ENCODE results near the gene AWAT1. TPM values are rescaled to one million over a fixed set of nuclear protein-coding genes. Genes with fewer than 3 reads are reported as not detected.

AWAT1 gene
- total and polyA plus RNA-seq, 4 donors: not detected

GRCh38 chrX:70252491-70252890 is 18.0 kb downstream of the AWAT1 start:
- DNase-seq: no peak
- H3K4me3 ChIP-seq: no peak overlapping the region
- H3K9me3 ChIP-seq (ENCODE audit: control insufficient read depth in 4 of 4, insufficient read depth in 3 of 4, low read length in 3 of 4): no peaks in the 10 kb centered on the region
- no peak for TF ChIP-seq CTCF (IDR thresholded peaks at IDR 0.05; ENCODE audit: control extremely low read depth, extremely low read depth)
- no peak for ATAC-seq (ENCODE audit: insufficient read depth, low FRiP score)
- no peaks in the 10 kb centered on the region for H3K4me1 ChIP-seq (ENCODE audit: control insufficient read depth in 5 of 5, insufficient read depth in 5 of 5, low read length in 5 of 5)
- no peaks in the 10 kb centered on the region for H3K36me3 ChIP-seq (ENCODE audit: control insufficient read depth in 4 of 4, insufficient read depth in 4 of 4, low read length in 4 of 4)
- no peak overlapping the region for H3K27ac ChIP-seq (ENCODE audit: low read depth in 1 of 2, low read length in 1 of 2)
- H3K9ac ChIP-seq (ENCODE audit: insufficient read depth in 1 of 2, low read length in 2 of 2): no peak overlapping the region
- no peaks in the 10 kb centered on the region for H3K27me3 ChIP-seq (ENCODE audit: control insufficient read depth in 3 of 3, insufficient read depth in 3 of 3, low read length in 2 of 3)
- 52 to 68% methylated on average over 2 of the region's 2 CpGs for WGBS, 2 donors

GRCh38 chrX:70253377-70254062 is 19.1 kb downstream of the AWAT1 start:
- Histone ChIP-seq H3K36me3 (ENCODE audit: control insufficient read depth in 4 of 4, insufficient read depth in 4 of 4, low read length in 4 of 4) (no peaks in the 10 kb centered on the region), H3K4me1 (ENCODE audit: control insufficient read depth in 5 of 5, insufficient read depth in 5 of 5, low read length in 5 of 5) (no peaks in the 10 kb centered on the region), H3K4me3 (no peak overlapping the region), H3K9me3 (ENCODE audit: control insufficient read depth in 4 of 4, insufficient read depth in 3 of 4, low read length in 3 of 4) (no peaks in the 10 kb centered on the region), H3K27ac (ENCODE audit: low read depth in 1 of 2, low read length in 1 of 2) (no peak overlapping the region), H3K27me3 (ENCODE audit: control insufficient read depth in 3 of 3, insufficient read depth in 3 of 3, low read length in 2 of 3) (no peaks in the 10 kb centered on the region), H3K9ac (ENCODE audit: insufficient read depth in 1 of 2, low read length in 2 of 2) (no peak overlapping the region)
- 69 to 87% methylated on average over 3 of the region's 3 CpGs for WGBS, 2 donors
- ATAC-seq (ENCODE audit: insufficient read depth, low FRiP score) (no peak), DNase-seq (no peak)
- no peak for TF ChIP-seq CTCF (IDR thresholded peaks at IDR 0.05; ENCODE audit: control extremely low read depth, extremely low read depth)

- TF ChIP-seq CTCF (IDR thresholded peaks at IDR 0.05; ENCODE audit: control extremely low read depth, extremely low read depth): no peak
- Histone ChIP-seq H3K4me3 (no peak overlapping the region), H3K36me3 (ENCODE audit: control insufficient read depth in 4 of 4, insufficient read depth in 4 of 4, low read length in 4 of 4) (peaks cover 0 to 2% (median 0%) of the 10 kb centered on the region in 4 donors), H3K9ac (ENCODE audit: insufficient read depth in 1 of 2, low read length in 2 of 2) (no peak overlapping the region), H3K9me3 (ENCODE audit: control insufficient read depth in 4 of 4, insufficient read depth in 3 of 4, low read length in 3 of 4) (no peaks in the 10 kb centered on the region), H3K4me1 (ENCODE audit: control insufficient read depth in 5 of 5, insufficient read depth in 5 of 5, low read length in 5 of 5) (no peaks in the 10 kb centered on the region), H3K27me3 (ENCODE audit: control insufficient read depth in 3 of 3, insufficient read depth in 3 of 3, low read length in 2 of 3) (no peaks in the 10 kb centered on the region), H3K27ac (ENCODE audit: low read depth in 1 of 2, low read length in 1 of 2) (no peak overlapping the region)
- ATAC-seq (ENCODE audit: insufficient read depth, low FRiP score) (no peak), DNase-seq (no peak)
- 64 to 93% methylated on average over 1 of the region's 1 CpG for WGBS, 2 donors
Observed at GRCh38 chrX:70254063-70254400, 19.6 kb downstream of the AWAT1 start.

- Histone ChIP-seq H3K9me3 (ENCODE audit: control insufficient read depth in 4 of 4, insufficient read depth in 3 of 4, low read length in 3 of 4) (peaks cover 0 to under 1% (median 0%) of the 10 kb centered on the region in 4 donors), H3K4me1 (ENCODE audit: control insufficient read depth in 5 of 5, insufficient read depth in 5 of 5, low read length in 5 of 5) (no peaks in the 10 kb centered on the region), H3K36me3 (ENCODE audit: control insufficient read depth in 4 of 4, insufficient read depth in 4 of 4, low read length in 4 of 4) (peaks cover 0 to 2% (median 0%) of the 10 kb centered on the region in 4 donors), H3K27ac (ENCODE audit: low read depth in 1 of 2, low read length in 1 of 2) (no peak overlapping the region), H3K4me3 (no peak overlapping the region), H3K27me3 (ENCODE audit: control insufficient read depth in 3 of 3, insufficient read depth in 3 of 3, low read length in 2 of 3) (no peaks in the 10 kb centered on the region), H3K9ac (ENCODE audit: insufficient read depth in 1 of 2, low read length in 2 of 2) (no peak overlapping the region)
- TF ChIP-seq CTCF (IDR thresholded peaks at IDR 0.05; ENCODE audit: control extremely low read depth, extremely low read depth): no peak
- no peak for DNase-seq
- ATAC-seq (ENCODE audit: insufficient read depth, low FRiP score): no peak
- 88 to 93% methylated on average over 3 of the region's 3 CpGs for WGBS, 2 donors
Observed at GRCh38 chrX:70254909-70255308, 20.5 kb downstream of the AWAT1 start.
